ENCODE measurements around the gene C1orf50.
"Not testable (repeated sequence)": the region's sequence is repeated elsewhere in the genome, so short reads cannot be mapped to it uniquely, and the experiment has no call there.

The C1orf50 gene

DNA sequence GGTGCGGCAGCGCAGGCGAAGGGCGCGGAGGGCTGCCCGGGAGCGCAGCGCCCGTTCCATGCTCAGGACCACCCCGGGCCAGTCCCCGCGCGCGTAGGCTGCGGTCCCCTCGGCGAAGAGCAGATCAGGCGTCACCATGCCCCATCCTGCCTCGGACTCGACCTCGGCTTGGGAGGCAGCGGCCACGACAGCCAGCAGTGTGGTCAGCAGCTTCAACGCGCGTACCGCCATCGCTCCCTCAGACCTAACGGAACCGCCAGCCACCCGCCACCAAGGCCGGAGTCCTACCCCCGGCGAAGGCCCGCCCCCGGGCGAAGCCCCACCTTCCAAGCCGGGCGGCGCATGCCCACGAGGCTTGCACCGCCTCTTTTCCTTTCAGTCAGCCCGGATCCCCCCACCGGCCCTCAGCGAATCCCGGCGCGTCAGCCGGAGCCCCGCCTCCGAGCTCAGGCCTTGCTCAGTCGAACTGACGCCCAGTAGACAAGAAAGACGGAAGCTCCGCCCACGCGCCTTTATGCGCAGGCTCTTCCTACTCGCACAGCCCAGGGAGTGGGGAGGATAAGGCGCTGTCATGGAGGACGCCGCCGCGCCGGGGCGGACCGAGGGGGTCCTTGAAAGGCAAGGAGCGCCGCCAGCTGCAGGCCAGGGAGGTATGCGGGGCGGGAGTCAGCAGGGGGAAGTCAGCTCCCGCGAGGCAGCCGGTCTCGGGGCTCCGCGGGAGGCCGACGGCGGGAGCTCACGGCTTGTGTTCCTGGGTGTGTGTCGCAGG is at the start of gene C1orf50, which contains the start of gene P3H1:
C1orf50 (plus strand) TSS at position 509 of the 769 bp plus-strand sequence; CDS start at position 572, 63 bp downstream.
P3H1 (minus strand) TSS at position 288 of the 769 bp plus-strand sequence; CDS start at position 231, 57 bp downstream.
- peak; percentile 99 for DNase-seq

DNA sequence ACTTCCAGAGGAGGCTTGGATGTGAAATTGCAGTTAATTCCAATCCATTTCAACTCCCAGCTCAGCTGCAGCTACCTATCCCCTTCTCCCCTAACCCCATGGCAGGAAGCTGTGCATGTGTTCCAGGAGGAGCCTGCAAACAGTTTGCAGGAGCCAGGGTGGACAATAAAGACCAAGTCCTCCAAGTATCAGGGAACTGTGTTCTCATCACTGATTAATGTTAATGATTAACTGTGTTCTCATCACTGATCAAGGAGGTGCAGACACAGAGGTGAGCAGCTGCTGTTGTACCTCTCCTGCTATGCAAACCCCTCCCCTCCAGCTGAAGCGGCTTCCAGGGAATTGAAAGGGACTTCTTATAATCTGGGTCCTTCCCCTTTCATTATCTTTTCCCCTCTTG is 46.2 kb upstream of the C1orf50 start:
- DNase-seq: no peak

DNA sequence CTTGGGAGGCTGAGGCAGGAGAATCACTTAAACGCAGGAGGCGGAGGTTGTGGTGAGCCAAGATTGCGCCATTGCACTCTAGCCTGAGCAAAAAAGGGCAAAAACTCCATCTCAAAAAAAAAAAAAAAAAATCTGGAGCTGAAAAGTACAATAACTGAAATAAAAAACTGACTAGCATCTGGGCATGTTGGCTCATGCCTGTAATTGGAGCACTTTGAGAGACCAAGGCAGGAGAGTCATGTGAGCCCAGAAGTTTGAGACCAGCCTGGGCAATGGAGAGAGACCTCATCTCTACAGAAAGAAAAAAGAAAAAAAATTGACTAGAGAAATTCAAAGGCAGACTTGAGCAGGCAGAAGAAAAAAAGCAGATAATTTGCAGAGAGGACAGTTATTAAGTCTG is 45.1 kb upstream of the C1orf50 start:
- no peak for DNase-seq

DNA sequence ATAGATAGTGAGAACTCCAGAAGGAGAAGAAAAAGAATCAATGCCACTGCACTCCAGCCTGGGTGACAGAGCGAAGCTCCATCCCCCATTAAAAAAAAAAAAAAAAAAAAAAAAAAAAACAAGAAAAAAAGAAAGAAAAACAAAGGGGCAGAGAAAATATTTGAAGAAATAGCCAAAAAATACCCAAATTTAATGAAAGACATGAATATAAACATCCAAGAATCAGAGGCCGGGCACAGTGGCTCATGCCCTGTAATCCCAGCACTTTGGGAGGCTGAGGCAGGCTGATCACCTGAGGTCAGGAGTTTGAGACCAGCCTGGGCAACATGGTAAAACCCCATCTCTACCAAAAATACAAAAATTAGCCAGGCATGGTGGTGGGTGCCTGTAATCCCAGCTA is 44.6 kb upstream of the C1orf50 start:
- DNase-seq: not testable (repeated sequence)

DNA sequence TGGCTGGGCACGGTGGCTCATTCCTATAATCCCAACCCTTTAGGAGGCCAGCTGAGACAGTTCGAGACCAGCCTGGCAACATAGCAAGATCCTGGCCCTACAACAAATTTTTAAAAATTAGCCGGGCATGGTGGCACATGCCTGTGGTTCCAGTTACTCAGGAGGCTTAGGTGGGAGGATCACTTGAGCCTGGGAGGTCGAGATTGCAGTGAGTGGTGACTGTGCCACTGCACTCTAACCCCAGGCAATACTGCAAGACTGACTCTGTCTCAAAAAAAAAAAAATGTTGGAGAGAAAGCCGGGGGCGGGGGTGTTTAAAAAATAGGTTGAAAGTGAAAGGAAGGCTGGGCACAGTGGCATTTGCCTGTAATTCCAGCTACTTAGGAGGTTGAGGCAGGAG is 43.5 kb upstream of the C1orf50 start:
- DNase-seq: no peak

DNA sequence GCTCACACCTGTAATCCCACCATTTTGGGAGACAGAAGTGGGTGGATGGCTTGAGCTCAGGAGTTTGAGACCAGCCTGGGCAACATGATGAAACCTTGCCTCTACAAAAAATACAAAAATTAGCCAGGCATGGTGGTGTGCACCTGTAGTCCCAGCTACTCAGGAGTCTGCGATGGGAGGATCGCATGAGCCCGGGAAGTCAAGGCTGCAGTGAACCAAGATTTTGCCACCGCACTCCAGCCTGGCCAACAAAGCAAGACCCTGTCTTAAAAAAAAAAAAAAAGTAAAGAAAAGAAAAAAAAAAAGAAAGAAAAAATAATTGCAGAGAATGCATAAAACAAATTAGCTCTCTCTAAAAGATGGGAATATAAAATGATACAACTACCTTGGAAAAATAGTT is 41.2 kb upstream of the C1orf50 start:
- not testable (repeated sequence) for DNase-seq

DNA sequence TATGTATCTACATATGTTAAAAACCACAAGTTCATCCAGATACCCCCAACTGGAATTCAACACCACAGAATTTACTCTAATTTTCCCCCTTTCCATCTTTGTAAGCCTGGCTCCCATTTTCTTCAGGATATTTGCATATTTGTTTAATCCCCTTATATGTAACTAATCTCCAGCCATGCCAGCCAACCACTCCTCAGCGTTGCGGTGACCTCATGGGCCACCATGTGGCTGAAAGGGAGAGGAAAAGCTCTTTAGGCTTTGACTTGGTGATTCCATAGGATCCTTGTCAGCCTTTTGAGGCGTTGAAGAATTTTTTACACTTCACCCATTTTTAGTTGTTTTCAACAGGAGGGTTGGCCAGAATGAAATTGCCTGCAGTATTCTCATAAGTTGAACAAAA is 37.0 kb upstream of the C1orf50 start:
- no peak for DNase-seq

DNA sequence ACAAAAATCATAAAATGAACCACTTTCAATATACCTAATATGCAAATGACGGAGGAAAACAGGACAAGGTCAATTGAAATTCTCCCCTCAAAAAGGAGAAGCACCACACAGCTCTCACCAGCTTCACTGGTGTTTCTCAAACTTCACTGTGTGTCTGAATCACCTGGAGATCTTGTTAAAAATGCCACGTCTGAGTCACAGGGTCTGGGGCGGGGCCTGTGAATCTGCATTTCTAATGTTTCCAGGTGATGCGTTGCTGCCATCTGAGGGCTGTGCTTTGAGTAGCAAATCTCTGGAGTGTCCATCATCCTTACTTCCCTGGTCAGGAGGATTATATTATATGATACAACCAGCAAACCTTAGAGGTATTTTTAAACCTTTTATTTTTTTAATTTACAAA is 36.1 kb upstream of the C1orf50 start:
- no peak for DNase-seq

DNA sequence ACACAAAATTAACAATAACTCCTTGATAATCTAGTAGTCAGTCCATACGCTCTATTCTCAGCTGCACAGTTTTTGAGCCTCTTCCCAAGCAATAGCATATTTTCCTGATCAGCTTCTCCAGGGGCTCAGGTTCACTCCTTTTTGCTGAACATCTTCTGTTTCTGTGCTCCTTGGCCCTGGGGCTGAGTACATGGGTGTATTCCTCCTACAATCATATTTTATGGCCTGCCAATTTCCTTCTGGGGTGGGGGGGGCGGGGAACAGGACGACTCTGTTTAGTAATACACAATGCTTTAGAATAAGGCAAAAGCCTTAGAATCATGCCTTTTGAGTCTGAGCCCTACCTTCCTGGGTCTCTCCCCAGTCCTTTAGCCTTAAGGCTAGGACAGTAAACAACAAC is 35.5 kb upstream of the C1orf50 start:
- no peak for DNase-seq

DNA sequence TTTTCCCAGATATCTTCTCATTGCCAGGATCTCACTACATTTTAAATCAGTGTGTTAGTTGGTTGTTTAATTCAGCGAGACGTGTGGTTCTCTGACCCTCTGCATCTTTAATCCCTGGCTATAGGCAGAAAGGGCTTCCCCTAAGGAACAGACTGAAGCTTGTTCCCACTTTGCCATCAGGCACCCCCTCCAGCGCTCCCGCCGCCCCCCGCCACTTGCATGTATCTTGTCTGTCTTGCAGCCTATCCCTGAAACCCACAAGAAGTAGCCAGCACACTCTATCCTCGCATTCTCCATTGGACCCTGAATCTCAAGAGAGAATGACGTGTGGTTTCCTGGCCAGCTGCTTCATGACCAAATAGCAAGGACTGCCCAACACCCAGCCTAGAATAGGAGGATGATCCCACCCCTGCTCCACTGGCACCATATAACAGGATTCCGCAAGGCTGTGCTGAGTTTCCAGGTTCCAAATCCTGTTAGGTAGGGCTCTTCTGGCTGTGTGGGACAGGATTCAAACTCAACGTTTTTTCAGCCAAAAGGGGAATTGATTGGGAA is 34.8 kb upstream of the C1orf50 start:
- DNase-seq: no peak

DNA sequence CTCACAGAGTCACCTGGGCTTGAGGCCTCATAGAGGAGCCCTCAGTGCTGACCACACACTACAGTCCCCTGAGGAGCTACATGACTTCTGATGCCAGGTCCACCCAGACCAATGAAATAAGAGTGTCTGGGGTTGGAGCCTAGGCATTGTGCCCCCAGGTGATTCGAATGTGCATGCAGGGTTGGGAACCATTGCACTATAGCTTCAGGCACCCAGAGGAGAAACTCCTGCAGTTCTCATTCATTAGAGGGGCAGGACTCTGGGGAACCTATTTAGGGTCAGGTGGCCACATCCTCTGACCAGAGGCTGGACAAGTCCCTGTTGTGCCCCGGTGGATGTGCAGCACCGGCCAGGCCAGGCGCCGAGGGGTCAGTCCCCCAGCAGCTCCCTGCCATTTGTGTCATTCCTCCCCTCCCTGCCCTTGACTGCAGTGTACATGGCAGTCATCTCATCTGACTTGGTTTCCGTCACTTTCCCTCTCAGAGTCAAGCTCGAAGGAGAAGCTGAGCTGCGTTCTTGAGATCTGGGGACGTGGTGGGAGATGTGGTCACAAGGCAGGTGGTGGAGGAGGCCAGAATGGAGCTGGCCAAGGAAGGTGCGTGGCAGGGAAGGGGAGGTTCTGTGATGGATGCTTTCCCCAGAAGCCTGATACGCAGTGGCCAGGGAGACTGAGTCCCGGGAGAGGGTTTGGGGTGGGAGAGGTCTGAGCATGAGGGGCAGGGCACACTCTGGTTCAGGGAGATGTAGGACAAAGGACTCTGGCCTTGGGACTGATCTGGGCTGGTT is 33.4 kb upstream of the C1orf50 start:
- DNase-seq: no peak

DNA sequence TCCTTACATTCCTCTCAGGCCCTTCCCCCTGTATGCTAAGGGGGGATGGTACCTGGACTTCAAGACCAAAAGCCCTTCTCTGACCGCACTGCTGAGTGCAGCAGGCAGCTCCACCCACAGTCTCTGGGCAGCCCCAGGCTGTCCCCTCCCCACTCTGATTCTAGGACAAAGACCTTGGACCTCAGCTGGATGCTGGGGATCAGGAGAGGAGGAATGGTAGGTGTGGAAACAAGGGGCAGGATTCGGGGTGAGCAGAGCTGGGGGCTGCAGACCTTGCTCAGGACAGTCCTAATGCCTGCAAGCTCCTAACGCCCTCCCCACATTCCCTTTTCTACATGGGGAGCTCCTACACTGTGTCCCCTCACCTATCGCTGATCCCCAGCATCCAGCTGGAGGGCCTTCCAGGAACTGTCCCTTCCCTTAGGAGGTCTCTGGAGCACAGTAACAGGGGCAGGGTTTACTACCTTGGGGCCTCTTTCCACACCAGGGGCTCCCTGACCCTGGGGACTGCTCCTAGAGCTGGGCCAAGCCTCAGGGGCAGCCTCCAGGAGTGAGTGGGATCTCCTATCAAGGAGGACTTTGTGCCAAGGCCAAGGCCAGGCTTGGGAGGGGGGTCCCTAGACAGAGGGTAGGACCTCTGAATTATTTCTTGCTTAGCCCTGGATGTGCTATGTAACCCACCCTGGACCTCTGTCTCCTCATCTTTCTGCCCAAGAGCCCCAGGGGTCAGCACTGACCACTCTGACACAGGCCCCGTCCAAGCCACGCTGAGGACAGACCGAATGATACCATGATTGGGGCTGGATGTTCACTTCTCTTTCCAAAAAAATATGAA is 32.6 kb upstream of the C1orf50 start:
- DNase-seq: no peak

DNA sequence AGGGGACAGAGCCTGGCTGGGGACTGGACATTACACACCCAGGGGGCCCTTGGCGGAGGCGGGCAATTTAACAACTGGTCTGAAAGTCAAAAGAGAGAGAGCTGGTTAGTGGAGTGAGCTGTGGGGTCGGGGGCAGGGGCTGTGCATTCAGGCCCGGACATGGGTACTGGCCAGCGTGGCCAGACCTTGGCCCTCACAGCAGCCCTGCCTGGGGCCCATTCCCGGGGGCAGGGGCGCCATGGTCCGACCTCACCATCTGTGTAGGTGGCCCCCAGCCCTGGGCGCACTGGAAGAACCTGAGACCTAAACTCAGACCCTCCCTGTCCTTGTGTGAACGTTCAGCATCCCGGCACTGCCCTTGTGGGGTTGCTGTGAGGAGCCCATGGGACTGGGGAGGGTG is 32.0 kb upstream of the C1orf50 start:
- DNase-seq: no peak

DNA sequence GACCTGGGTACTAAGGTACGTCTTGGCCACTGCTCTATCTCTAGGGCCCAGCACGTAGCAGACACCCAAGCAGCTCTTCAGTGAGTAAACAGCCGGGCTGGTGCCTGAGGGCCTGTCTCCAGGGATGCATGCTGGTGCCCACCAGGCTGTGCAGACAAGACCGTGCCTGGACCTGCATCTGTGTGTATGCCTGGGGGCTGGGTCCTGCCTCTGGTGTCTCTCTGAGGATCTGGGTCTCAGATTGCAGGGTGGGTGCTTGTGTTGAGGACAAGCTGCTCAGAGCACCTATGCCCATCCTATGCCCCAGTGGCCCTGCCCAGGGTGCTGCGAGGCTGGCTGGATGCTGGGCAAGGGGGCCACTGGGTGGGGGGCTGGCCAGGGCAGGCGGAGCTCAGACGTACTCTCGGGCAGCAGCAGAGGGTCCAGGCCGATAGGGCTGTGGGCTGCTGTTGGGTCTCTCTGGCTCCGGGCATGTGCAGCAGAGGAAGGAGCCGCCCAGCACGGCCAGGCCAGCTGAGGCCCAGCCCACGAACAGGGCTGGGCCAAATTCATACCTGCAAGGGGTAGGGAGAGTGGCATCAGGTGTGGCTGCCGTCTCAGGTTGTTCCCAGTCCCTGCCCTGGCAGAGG is 31.5 kb upstream of the C1orf50 start:
- no peak for DNase-seq

DNA sequence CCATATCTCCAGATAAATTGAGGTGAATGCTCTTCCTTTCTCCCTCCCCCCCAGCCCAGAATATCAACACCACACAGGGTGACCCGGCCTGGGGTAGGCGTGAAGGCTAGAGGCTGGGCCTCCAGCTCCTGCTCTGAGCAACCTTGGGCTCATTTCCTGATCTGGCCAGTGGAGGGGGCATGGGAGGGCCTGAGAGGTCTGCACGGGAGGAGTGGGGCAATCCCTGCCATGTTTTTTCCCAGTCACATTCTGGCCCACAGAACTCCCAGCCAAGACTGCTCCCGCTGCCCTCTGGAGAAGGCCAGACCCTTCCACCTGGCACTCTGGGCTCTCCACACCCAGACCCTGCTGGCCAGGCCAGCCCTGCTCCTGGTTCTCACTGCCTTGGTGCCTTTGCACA is 30.9 kb upstream of the C1orf50 start:
- DNase-seq: no peak

DNA sequence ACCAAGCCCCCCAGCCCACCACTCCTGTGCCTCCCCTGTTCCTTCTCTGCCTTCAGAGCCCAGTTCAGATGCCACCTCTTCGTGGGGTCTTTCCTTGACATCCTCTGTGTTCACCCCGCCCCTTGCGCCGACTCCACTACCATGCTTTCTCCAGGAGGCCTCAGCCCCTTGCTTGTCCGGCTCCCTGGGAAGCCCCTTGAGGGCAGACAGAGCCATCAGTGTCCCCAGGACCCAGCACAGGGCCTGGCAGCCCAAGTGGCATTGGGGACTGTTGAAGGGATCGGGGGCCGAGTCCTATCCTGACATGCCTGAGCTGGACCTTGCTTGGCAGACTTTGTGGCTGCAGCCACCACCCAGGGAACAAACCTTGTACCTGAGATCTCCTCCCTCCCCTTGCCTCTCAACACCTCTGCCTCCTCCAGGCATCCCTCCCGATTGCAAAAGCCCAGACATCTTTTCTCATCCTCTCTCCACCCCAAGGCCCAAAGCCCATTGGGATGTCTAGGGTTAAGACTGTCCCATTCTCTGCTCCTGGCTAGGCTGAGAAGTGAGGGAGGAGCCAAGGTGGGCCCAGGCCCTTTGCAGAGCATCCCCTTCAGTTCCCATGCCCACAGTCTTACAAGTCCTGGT is 30.4 kb upstream of the C1orf50 start:
- no peak for DNase-seq

DNA sequence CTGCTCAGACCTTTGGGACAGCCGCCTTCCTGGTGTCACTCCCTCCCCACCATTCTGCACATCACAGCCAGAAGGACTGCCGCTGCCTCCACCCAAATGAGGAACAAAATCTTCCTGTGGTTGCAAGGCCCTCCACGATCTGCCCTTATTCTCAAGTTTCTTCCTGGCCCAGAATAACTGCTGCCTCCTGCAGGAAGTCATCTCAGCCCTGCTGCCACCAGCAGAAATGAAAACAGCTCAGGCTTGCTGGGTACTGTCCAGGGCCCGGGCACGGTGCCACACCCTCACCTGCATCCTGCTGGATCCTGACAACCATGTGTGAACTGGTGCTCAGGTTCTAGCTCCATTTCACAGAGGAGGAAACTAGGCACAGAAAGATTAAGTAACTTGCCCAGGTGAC is 29.8 kb upstream of the C1orf50 start:
- DNase-seq: no peak

DNA sequence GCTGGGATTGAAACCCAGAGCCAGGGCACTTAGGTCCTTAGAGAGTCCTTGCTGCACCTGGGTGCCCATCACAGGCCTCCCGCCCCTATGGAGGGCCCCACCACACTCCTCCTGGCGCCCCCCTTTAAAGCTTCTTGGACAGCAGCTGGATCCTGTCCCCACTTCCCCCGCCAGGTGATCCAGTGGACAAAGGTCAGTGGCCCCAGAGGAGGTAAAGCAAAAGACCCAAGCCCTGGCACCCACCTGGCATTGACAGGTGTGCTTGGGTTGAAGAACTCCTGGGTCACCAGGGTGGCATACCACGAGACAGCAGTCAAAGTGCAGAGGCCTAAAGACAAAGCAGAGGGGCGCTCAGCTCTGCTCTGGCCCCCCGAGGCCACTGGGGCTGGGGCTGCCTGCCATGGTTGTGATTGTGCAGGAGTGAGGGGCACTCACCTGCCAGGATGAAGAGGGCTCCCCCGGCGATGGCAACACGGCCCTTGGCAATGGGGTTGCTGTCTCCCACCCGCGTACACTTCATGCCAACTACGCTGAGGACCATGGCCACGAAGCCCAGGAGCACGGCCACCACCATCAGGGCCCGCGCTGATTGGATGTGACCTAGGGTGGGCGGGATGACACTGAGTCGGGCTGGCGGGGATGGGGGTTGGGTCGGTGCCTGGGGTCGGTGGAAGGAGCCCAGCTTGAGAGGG is 28.9 kb upstream of the C1orf50 start:
- no peak for DNase-seq

DNA sequence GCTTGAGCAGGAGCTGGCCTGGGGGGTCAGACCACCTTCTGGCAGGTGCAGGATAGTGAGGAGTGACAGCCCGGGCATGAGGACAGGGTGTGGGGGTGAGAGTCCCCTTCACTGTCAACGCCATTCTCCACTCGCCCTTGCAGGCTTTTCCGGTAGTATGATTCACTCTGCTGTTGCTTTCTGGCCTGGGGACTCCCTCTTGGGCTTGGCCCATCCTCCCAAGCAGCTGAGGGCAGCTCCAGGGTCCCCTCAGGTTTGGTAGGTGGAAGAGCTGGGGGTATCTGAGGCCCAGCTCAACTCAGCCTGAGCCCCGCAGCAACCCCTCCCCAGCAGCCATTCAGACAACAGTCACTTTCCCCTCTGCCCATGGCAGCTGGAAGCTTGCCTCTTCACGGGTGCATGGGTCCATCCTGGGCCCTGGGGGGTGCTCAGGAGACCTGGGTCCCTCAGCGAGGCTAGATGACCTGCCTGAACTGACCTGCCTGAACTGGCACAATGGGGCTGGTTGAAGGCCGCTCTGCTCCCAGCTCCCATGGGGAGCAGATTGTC is 28.3 kb upstream of the C1orf50 start:
- no peak for DNase-seq

DNA sequence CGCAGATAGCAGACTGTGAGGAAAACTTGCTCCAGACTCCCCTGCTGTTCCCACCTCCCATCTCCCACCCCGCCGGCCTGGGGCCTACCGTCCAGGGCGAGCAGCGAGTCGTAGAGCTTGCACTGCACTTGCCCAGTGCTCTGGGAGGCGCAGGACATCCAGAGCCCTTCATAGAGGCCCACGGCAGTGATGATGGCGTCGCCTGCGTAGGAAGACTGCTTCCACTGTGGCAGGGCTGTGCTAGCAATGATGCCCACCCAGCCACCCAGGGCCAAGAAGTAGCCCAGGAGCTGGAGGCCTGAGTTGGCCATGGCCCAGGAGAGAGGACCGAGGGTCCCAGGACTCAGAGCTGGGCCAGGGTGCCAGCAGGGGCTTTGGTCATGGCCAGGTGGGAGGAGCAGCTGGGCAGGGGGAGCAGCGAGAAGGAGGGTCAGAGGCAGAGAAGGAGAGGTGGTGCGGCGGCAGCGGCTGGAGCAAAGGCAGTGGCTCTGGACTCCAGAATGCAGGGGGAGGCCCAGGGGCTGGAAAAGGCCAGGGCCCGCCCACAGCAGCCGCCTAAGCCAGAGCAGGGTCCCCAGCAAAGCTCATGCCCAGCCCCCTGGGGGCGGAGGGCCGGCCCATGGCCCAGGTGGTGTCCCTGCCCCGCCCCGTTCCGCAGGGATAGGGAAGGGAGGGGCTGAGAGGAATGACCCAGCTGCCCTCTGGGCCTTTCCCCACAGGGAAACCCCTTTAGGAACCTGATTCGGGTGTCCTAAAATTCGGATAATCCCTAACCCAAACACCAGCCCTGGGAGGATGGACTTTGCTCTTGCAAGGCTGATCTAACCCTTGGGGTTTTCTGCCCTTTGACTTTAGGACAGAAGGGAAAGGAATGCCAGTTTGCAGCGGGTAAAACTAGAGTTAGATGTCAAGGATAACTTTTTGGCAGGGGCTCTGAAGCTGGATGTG is 27.0 kb upstream of the C1orf50 start, which contains the start of gene CLDN19:
CLDN19 (minus strand) TSS at position 484 of the 948 bp plus-strand sequence; CDS start at position 311, 173 bp downstream.
- no peak for DNase-seq
